Adrenal gland (tissue), 12 donors: Measurements from ENCODE around the gene UBE2E2. TPM values are rescaled to one million over a fixed set of nuclear protein-coding genes. Genes with fewer than 3 reads are reported as not detected.

ENCODE experiments used
- DNase-seq, 7 donors: peaks; one replicate each; pipeline ENCODE4 v3.0.0-alpha.2; 2019 to 2020
- H3K27ac ChIP-seq, 5 donors: fragments of 200-600 bp; sonication (generic) in 4 of 5; 1 replicate in 3 of 5; 2 replicates in 2 of 5; pipeline versions ENCODE4 v1.5.1 to v1.8.0; 2016 to 2020; ENCODE audit warnings: mild to moderate bottlenecking in 1 of 5
- H3K27me3 ChIP-seq: fragments of 200-600 bp; 2 replicates; pipeline ENCODE4 v1.8.0; 2021
- H3K36me3 ChIP-seq, 2 donors: fragments of 200-600 bp; replicated peaks in 1 of 2; 1 replicate in 1 of 2; 2 replicates in 1 of 2; pipeline versions ENCODE4 v1.5.1 to v1.8.0; 2018 to 2022
- H3K4me1 ChIP-seq, 2 donors: fragments of 200-600 bp; replicated peaks in 1 of 2; 1 replicate in 1 of 2; 2 replicates in 1 of 2; pipeline versions ENCODE4 v1.5.1 to v1.8.0; 2018 to 2021
- H3K4me3 ChIP-seq, 4 donors: fragments of 200-600 bp; sonication (generic) in 3 of 4; one replicate each; pipeline ENCODE4 v1.5.1; 2016 to 2018
- H3K9me3 ChIP-seq, 3 donors: fragments of 200-600 bp; sonication (generic) in 1 of 3; replicated peaks in 1 of 3; 1 replicate in 2 of 3; 2 replicates in 1 of 3; pipeline versions ENCODE4 v1.5.1 to v1.8.0; 2016 to 2021
- CTCF ChIP-seq, 6 experiments: fragments of 450-650 bp in 4 of 6; fragments of 200-600 bp in 2 of 6; sonication (generic) in 1 of 6; IDR thresholded peaks; 1 replicate in 5 of 6; 2 replicates in 1 of 6; pipeline versions ENCODE4 v1.5.1 to v1.8.0; 2016 to 2021; ENCODE audit warnings: antibody characterized with exemption in 6 of 6, mild to moderate bottlenecking in 2 of 6, moderate library complexity in 1 of 6
- POLR2A ChIP-seq, 2 donors: fragments of 450-650 bp; IDR thresholded peaks; one replicate each; pipeline ENCODE4 v1.6.1; 2017; ENCODE audit warnings: antibody characterized with exemption in 2 of 2, mild to moderate bottlenecking in 2 of 2, moderate library complexity in 1 of 2
- WGBS, 4 donors: extraction: QIAGEN DNeasy Blood & Tissue Kit in 2 of 4; methylation state at CpG; one replicate each; pipeline versions ENCODE4 v1.1.5 to v1.1.7; 2013 to 2017; 5-methylcytosine and 5-hydroxymethylcytosine counted together
- intact Hi-C, 2 donors: fragments of 100-400 bp; cut with DNase I; formaldehyde crosslinking; loops; one replicate each; pipeline versions ENCODE4 v1.14.1 to v1.15.0; 2022 to 2023
- polyA plus RNA-seq, 3 donors: library from polyadenylated mRNA; stranded (reverse); fragments of 200-250 nt in 2 of 3; fragments of 350-450 nt in 1 of 3; fragmentation: Illumina TruSeq in 1 of 3; extraction: RNeasy Lipid Tissue Mini Kit (QIAGEN cat#74804) in 1 of 3; gene quantifications; one replicate each; pipeline ENCODE4 v1.2.3, GENCODE V29; 2013 to 2014
- total RNA-seq, 9 donors: library from RNA; depleted of rRNA in 4 of 9; stranded (reverse); fragments of >200 nt in 4 of 9; fragments of 120-200 nt in 1 of 9; fragmentation: NEBNext Ultra II Directional in 1 of 9; extraction: Animal tissue kit (Norgen Biotek cat#: 25700) in 1 of 9; gene quantifications; one replicate each; pipeline versions ENCODE4 v1.1.0 to v1.2.4, GENCODE V29; 2013 to 2023
- donor health status: healthy with polysubstance abuse.
- donor health status: Bipolar disorder and iron deficiency.
- donor health status: DM: yes; HTN: yes; CAD: no.
- donor health status: DM: no; HTN: no; CAD: no.
- donor health status: DM: no; HTN: no; CAD: no.
- donor health status: DM: yes; HTN: yes; CAD: no.

Gene UBE2E2
- total and polyA plus RNA-seq, 12 donors = 9.3 to 29.6 (median 20.7) TPM

GRCh38 chr3:23591374-23591773, 388.2 kb downstream of the UBE2E2 start:
- DNase-seq = no peak
- H3K36me3 ChIP-seq = no peaks in the 10 kb centered on the region
- intact Hi-C loops = no loop called here
- no peaks in the 10 kb centered on the region for H3K27me3 ChIP-seq
- no peaks in the 10 kb centered on the region for H3K9me3 ChIP-seq
- no peaks in the 10 kb centered on the region for H3K4me1 ChIP-seq
- WGBS, 4 donors = 83 to 88% (median 84%) methylated on average over 2 of the region's 2 CpGs
- H3K27ac ChIP-seq = no peak overlapping the region
- H3K4me3 ChIP-seq = no peak overlapping the region
- no peak for TF ChIP-seq CTCF (IDR thresholded peaks at IDR 0.05)
- TF ChIP-seq POLR2A (IDR thresholded peaks at IDR 0.05) = no peak

- Histone ChIP-seq H3K4me1 (no peaks in the 10 kb centered on the region), H3K9me3 (no peaks in the 10 kb centered on the region), H3K27ac (no peak overlapping the region), H3K27me3 (no peaks in the 10 kb centered on the region), H3K4me3 (no peak overlapping the region), H3K36me3 (no peaks in the 10 kb centered on the region)
- intact Hi-C loops = no loop called here
- 72 to 81% (median 75%) methylated on average over 5 of the region's 5 CpGs for WGBS, 4 donors
- DNase-seq = no peak
- TF ChIP-seq CTCF (IDR thresholded peaks at IDR 0.05) = no peak
- TF ChIP-seq POLR2A (IDR thresholded peaks at IDR 0.05) = no peak
Observed at GRCh38 chr3:23592961-23593931, 390.1 kb downstream of the UBE2E2 start.

- H3K4me1 ChIP-seq = no peaks in the 10 kb centered on the region
- H3K4me3 ChIP-seq = no peak overlapping the region
- H3K9me3 ChIP-seq = no peaks in the 10 kb centered on the region
- H3K36me3 ChIP-seq = no peaks in the 10 kb centered on the region
- H3K27me3 ChIP-seq = no peaks in the 10 kb centered on the region
- intact Hi-C loops = no loop called here
- no peak overlapping the region for H3K27ac ChIP-seq
- TF ChIP-seq POLR2A (IDR thresholded peaks at IDR 0.05) (no peak), CTCF (IDR thresholded peaks at IDR 0.05) (no peak)
- 66 to 70% (median 67%) methylated on average over 4 of the region's 4 CpGs for WGBS, 4 donors
- no peak for DNase-seq
Observed at GRCh38 chr3:23594066-23594465, 390.9 kb downstream of the UBE2E2 start.

- no peak overlapping the region for H3K4me3 ChIP-seq
- no peaks in the 10 kb centered on the region for H3K9me3 ChIP-seq
- DNase-seq = no peak
- no peaks in the 10 kb centered on the region for H3K27me3 ChIP-seq
- intact Hi-C loops = no loop called here
- 71 to 79% (median 73%) methylated on average over 5 of the region's 5 CpGs for WGBS, 4 donors
- peak overlapping the region in 1 of 5 donors; percentile 31 for H3K27ac ChIP-seq
- TF ChIP-seq POLR2A (IDR thresholded peaks at IDR 0.05) = no peak
- TF ChIP-seq CTCF (IDR thresholded peaks at IDR 0.05) = no peak
- no peaks in the 10 kb centered on the region for H3K36me3 ChIP-seq
- no peaks in the 10 kb centered on the region for H3K4me1 ChIP-seq
Observed at GRCh38 chr3:23594894-23595670, 392.0 kb downstream of the UBE2E2 start.
